Mesodermal cell (in vitro differentiated cells): ENCODE data around the gene MLN.

ENCODE experiments used
- H3K27ac ChIP-seq: 2 replicates; pipeline ENCODE4 v1.7.0; 2013; ENCODE audit warnings: mild to moderate bottlenecking, low read depth, low read length, moderate library complexity; ENCODE audit not compliant: severe bottlenecking
- H3K36me3 ChIP-seq: 2 replicates; pipeline ENCODE4 v1.7.1; 2013; ENCODE audit warnings: mild to moderate bottlenecking, low read length, moderate library complexity; ENCODE audit not compliant: control insufficient read depth, insufficient read depth
- H3K4me1 ChIP-seq: one replicate; pipeline ENCODE4 v1.7.1; 2013; ENCODE audit warnings: mild to moderate bottlenecking, low read length; ENCODE audit not compliant: insufficient read depth, control insufficient read depth, poor library complexity, severe bottlenecking
- H3K4me3 ChIP-seq: 2 replicates; pipeline ENCODE4 v1.7.0; 2013; ENCODE audit warnings: low read length, control low read depth, mild to moderate bottlenecking; ENCODE audit not compliant: insufficient read depth, poor library complexity, severe bottlenecking; ENCODE audit errors: extremely low read depth
- H3K9me3 ChIP-seq: 2 replicates; pipeline ENCODE4 v1.7.1; 2013; ENCODE audit warnings: mild to moderate bottlenecking, low read length, moderate library complexity; ENCODE audit not compliant: control insufficient read depth
- WGBS, 2 experiments: methylation state at CpG; one replicate each; pipeline ENCODE4 v1.1.5; 2013; ENCODE audit warnings: missing lambda C conversion rate in 2 of 2; ENCODE audit not compliant: insufficient coverage in 2 of 2; 5-methylcytosine and 5-hydroxymethylcytosine counted together

MLN gene

DNA sequence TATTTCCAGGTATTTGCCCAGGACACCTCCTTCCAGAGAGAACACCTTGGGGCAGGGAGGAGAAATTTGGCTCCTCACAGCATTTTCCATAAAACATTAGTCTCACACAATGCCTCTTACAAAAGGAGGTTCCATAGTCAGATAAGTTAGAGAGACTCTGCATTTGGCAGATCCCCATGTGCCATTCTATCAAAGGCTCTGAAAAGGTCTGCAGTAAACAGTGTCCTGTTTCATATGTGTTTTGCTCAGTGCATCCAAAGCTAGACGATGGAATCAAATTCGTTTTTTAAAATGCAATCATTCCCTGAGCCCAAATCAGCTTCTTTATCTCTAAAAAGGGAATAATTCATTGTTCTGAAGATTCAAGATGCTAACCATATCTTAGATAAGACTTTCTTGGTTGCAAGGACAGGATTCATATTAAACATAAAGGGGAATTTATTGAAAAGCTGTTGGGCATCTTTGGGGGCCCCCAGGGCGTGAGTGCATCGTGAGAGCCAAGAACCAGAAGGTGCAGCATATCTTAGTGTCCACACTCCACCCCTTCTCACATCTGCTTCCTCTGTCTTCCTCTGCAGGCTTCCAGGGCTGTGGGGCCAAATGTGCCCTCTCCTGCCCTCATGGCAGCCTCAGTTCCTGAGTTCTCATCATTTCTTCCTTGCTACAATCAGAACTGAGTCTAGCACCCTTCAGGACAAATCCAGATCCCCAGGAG, 41.4 kb upstream of the MLN start:
- Histone ChIP-seq H3K9me3 (no peaks in the 10 kb centered on the region), H3K4me3 (no peak overlapping the region), H3K27ac (no peak overlapping the region), H3K4me1 (peaks cover 32% of the 10 kb centered on the region), H3K36me3 (no peaks in the 10 kb centered on the region)
- WGBS, 2 experiments = 90 to 93% methylated on average over 2 to 3 of the region's 4 CpGs

GRCh38 chr6:33843131-33844121, 39.6 kb upstream of the MLN start:
- H3K4me3 ChIP-seq = no peak overlapping the region
- H3K27ac ChIP-seq = no peak overlapping the region
- H3K36me3 ChIP-seq = no peaks in the 10 kb centered on the region
- WGBS, 2 experiments = 74 to 79% methylated on average over 16 to 21 of the region's 24 CpGs
- H3K9me3 ChIP-seq = no peaks in the 10 kb centered on the region
- H3K4me1 ChIP-seq = peaks cover 42% of the 10 kb centered on the region

- 100% methylated on average over 2 to 4 of the region's 4 CpGs for WGBS, 2 experiments
These were observed 38.1 kb upstream of the MLN start for GRCh38 chr6:33841868-33842267.

DNA sequence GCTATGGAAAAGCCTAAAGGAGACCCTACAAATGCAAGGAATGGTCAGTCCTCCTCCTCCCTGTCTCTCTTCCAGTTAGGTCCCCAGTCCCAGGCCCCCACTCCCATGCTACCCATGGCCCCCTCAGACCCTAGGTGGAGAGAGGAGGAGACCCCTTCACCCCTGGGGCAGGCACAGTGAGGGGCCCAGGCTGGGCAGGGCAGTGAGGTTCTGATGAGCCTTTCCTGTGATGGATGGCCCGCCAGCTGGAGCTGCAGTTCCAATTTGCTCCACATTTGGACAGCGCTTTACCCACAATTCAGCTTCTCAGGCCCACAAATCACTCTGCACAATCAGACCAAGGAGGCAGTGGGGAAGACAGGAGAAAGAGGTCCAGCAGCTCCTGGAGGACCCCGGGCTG, 37.3 kb upstream of the MLN start:
- peak overlapping the region; percentile 95 for H3K27ac ChIP-seq
- H3K4me1 ChIP-seq = peaks cover 51% of the 10 kb centered on the region
- 100% methylated on average over 1 to 3 of the region's 3 CpGs for WGBS, 2 experiments

More at GRCh38 chr6:33841868-33842267, 38.1 kb upstream of the MLN start:
- Histone ChIP-seq H3K4me1 (peaks cover 51% of the 10 kb centered on the region), H3K9me3 (peaks cover 2% of the 10 kb centered on the region), H3K4me3 (no peak overlapping the region), H3K36me3 (no peaks in the 10 kb centered on the region), H3K27ac (no peak overlapping the region)

DNA sequence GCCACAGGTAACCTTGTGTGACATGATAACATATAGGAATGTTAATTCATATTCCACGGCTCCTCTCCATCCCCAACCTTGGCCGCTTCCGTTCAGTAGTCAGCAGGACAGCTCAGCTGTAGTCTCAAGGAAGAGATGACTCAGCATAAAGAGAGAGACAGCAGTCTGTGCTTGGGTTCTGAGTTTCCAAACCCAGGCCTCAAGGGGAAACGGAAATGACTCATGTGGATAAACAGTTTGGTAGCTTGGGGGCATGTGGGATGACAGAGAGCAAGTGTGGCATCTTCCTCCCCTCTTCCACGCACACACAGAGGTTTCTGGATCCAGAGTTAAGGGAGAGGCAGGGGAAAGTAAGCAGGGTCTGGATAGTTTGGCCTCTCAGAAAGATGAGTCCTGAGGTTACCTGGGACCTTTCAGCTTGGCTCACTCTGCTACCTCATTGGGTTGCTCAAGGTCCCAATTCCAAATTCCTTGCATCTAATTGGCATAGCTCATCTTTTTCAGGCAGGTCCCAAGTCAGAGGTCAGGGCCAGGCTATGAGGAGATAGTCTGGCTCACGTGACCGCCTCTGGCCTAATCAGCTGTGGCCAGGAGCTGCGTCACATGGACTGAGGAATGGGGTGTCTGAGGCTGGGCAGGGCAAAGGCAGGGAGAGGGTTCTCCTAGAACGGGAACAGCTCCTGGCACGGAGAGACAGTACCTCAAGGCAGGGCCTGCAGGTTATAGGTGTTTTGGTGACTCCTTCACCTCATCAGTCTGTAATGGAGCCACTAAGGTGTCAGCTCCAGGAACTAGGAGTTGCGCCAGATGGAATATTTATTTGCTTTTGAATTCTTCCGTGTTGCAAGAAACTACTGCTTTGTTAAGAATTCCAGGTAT, 36.5 kb upstream of the MLN start:
- WGBS, 2 experiments = 82 to 85% methylated on average over 6 to 7 of the region's 12 CpGs
- H3K27ac ChIP-seq = peak overlapping the region; percentile 95

More for the DNA sequence above, 37.3 kb upstream of the MLN start:
- H3K4me3 ChIP-seq = no peak overlapping the region
- H3K36me3 ChIP-seq = no peaks in the 10 kb centered on the region
- peaks cover 4% of the 10 kb centered on the region for H3K9me3 ChIP-seq

DNA sequence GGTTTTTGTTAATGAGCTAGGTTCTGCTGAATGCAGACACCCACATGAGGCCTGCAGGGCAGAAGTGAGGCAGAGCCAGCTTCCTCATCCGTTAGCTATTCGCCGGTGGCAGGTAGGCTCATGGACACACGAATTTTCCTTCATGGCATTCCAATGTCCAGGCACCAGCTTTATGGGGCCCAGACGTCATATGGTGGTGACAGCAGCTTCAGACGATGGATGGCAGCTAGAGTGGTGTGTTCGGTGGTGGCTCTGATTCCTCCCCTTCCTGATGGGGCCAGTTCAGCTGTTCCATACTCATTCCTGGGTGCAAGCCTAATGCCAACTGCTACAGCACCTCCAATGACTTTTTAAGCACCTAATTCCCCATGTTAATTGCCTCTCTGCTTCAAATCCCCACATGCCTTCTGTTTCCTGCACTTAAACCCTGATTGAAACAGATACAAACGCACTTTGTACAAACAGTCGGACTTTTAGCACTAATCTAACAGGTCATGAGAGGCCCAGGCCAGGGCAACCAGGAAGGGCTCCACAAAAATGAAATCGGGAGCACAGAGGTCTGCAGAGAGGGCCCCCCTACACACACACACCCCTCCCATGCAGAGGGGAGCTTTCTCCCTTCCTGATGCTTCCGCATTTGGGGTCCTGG, 35.7 kb upstream of the MLN start:
- WGBS, 2 experiments = 82 to 87% methylated on average over 7 to 9 of the region's 11 CpGs
- Histone ChIP-seq H3K4me3 (no peak overlapping the region), H3K27ac (peak overlapping the region; percentile 95), H3K4me1 (peaks cover 51% of the 10 kb centered on the region), H3K36me3 (no peaks in the 10 kb centered on the region), H3K9me3 (peaks cover 4% of the 10 kb centered on the region)

More for the DNA sequence above, 36.5 kb upstream of the MLN start:
- H3K4me1 ChIP-seq = peaks cover 51% of the 10 kb centered on the region
- H3K4me3 ChIP-seq = no peak overlapping the region
- H3K36me3 ChIP-seq = no peaks in the 10 kb centered on the region
- peaks cover 4% of the 10 kb centered on the region for H3K9me3 ChIP-seq

- WGBS, 2 experiments = 93 to 97% methylated on average over 7 to 9 of the region's 10 CpGs
- peaks cover 51% of the 10 kb centered on the region for H3K4me1 ChIP-seq
- peak overlapping the region; percentile 95 for H3K27ac ChIP-seq
These were observed 35.2 kb upstream of the MLN start for GRCh38 chr6:33838983-33839382.

GRCh38 chr6:33837971-33838665, 34.3 kb upstream of the MLN start:
- peak overlapping the region; percentile 95 for H3K27ac ChIP-seq

More at GRCh38 chr6:33838983-33839382, 35.2 kb upstream of the MLN start:
- H3K36me3 ChIP-seq = no peaks in the 10 kb centered on the region
- H3K4me3 ChIP-seq = no peak overlapping the region
- peaks cover 4% of the 10 kb centered on the region for H3K9me3 ChIP-seq

GRCh38 chr6:33836806-33837469, 33.1 kb upstream of the MLN start:
- peaks cover 35% of the 10 kb centered on the region for H3K4me1 ChIP-seq
- no peak overlapping the region for H3K27ac ChIP-seq
- H3K4me3 ChIP-seq = no peak overlapping the region
- no peaks in the 10 kb centered on the region for H3K36me3 ChIP-seq
- H3K9me3 ChIP-seq = peaks cover 4% of the 10 kb centered on the region
- 100% methylated on average over 2 to 3 of the region's 3 CpGs for WGBS, 2 experiments

More at GRCh38 chr6:33837971-33838665, 34.3 kb upstream of the MLN start:
- Histone ChIP-seq H3K36me3 (no peaks in the 10 kb centered on the region), H3K9me3 (peaks cover 4% of the 10 kb centered on the region), H3K4me3 (no peak overlapping the region), H3K4me1 (peaks cover 45% of the 10 kb centered on the region)
- 19 to 26% methylated on average over 7 to 8 of the region's 12 CpGs for WGBS, 2 experiments
